Amygdala (tissue), 56 donors: ENCODE data around the gene ETV4.
"Not testable (repeated sequence)": the region's sequence is repeated elsewhere in the genome, so short reads cannot be mapped to it uniquely, and the experiment has no call there.

Experiments used
- DNase-seq, 56 donors: peaks; one replicate each; lab custom pipeline; 2025; lab: John Stamatoyannopoulos, UW

The ETV4 gene

GRCh38 chr17:43521389-43521788 is 24.8 kb downstream of the ETV4 start:
- no peak for DNase-seq

GRCh38 chr17:43517615-43518386 is 28.3 kb downstream of the ETV4 start:
- peak in 20 of 56 donors; percentile 1 to 51 (median 22) for DNase-seq

GRCh38 chr17:43517161-43517560 is 29.0 kb downstream of the ETV4 start:
- no peak for DNase-seq

DNA sequence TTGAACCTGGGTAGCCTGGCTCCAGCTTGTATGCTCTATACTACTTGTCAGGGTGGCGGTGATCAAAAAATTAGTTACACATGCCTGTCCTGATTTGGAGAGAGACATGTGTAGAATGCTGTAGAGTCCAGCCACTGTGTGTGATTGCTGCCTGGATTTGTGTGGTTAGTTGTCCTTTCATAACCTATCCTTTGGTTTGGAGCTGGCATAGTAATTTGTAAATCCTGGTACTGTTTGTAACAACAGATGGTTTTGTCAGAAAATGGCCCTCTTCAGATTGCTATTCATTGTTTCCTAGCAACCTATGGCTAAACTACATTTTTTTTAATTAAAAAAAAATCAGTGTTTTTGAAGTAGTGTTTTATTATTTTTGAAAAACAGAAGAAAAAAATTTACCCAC is 30.5 kb downstream of the ETV4 start:
- no peak for DNase-seq

- not testable (repeated sequence) for DNase-seq
Observed at GRCh38 chr17:43511199-43511598, 34.9 kb downstream of the ETV4 start.

- DNase-seq, result not testable (repeated sequence)
Observed at GRCh38 chr17:43509440-43509839, 36.7 kb downstream of the ETV4 start.

DNA sequence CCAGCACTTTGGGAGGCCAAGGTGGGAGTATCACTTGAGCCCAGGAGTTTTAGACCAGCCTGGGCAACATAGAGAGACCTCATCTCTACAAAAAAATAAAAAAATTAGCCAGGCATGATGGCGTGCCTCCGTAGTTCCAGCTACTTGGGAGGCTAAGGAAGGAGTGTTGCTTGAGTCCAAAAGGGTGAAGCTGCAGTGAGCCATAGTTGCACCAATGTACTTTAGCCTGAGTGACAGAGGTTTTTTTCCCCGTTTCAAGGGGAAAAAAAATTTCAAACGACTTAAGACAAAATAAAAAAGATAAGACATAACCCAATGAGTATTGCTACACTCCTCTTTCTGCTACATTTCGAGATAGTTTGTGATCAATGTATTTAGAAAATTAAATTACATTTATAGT is 55.5 kb downstream of the ETV4 start:
- DNase-seq, result no peak

DNA sequence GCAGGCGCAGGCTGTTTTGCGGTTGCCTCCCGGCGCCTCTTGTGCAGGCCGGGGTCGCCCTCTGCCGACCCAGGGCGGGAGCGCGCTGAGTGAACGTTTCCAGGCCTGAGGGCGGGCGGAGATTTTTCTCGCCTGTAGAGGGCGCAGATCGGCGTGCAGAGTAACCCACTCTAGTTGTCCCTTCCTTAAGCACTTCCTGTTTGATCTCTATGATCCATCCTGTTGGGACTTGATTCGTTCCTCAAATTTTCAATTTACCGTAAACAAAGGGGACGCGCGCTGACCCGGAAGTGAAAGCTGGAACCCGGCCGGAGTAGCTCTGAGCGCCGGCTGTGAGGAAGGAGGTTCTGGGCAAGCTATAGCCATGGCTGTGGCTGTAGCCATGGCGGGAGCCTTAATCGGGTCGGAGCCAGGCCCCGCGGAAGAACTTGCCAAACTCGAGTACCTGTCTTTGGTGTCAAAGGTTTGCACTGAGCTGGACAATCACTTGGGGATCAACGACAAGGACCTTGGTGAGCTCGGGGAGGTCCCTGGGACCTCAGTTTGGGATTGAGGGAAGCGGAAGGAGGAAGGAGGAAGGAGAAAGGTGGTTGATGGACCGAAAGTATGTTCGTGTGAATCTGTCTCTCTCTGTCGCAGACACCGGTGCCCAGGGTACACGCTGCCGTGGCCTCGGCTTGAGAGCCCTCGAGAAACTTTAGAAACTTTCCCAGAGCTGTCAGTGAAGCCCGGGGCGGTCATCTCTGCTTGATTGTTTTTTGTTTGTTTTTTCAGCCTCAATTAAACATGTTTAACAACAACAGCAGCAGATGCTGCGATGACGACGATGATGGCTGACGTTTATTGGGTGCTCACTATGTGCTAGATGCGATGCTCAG is 62.2 kb downstream of the ETV4 start, which contains the start of gene DHX8:
Gene DHX8, plus strand, starts transcription at position 302 of the 878 bp plus-strand sequence. Its CDS starts 63 bp downstream, at position 365.
- DNase-seq, result peak; percentile 77 to 100 (median 96)

- DNase-seq, result no peak
Observed at GRCh38 chr17:43482103-43483012, 63.8 kb downstream of the ETV4 start.

GRCh38 chr17:43479948-43480347 is 66.2 kb downstream of the ETV4 start:
- DNase-seq, result no peak
